Activated CD4-positive, alpha-beta T cell treated with anti-CD3 and anti-CD28 coated beads, Interleukin-2, Interleukin-4, amounts not matched to agents 100 ng/mL and 50 ng/mL, durations not matched to agents 16 hours and 8 hours (primary cell): Measurements from ENCODE around the gene CCDC61.

Source experiments
- DNase-seq: peaks from one replicate; pipeline ENCODE4 v3.0.0-alpha.2; 2020; ENCODE audit warnings: low spot score

The CCDC61 gene

GRCh38 chr19:46015687-46016425 lies 20.6 kb downstream of the CCDC61 start:
- no peak for DNase-seq

GRCh38 chr19:46016426-46017094 lies 21.3 kb downstream of the CCDC61 start:
- DNase-seq: peak; percentile 84

- no peak for DNase-seq
These were observed 21.8 kb downstream of the CCDC61 start for GRCh38 chr19:46017095-46017429.

GRCh38 chr19:46017874-46018675 lies 22.8 kb downstream of the CCDC61 start:
- no peak for DNase-seq

GRCh38 chr19:46018729-46019251 lies 23.5 kb downstream of the CCDC61 start:
- no peak for DNase-seq

- no peak for DNase-seq
These were observed 24.0 kb downstream of the CCDC61 start for GRCh38 chr19:46019270-46019669.

- DNase-seq: no peak
These were observed 25.5 kb downstream of the CCDC61 start for GRCh38 chr19:46020819-46021125.

- no peak for DNase-seq
These were observed 26.3 kb downstream of the CCDC61 start for GRCh38 chr19:46021531-46022041.

- DNase-seq: no peak
These were observed 26.8 kb downstream of the CCDC61 start for GRCh38 chr19:46022061-46022430.

GRCh38 chr19:46022431-46023310 lies 27.4 kb downstream of the CCDC61 start, which contains the start of gene PGLYRP1:
PGLYRP1 (minus strand) TSS chr19:46023053; CDS start chr19:46023021, 32 bp downstream.
- DNase-seq: no peak

GRCh38 chr19:46023311-46023779 lies 28.1 kb downstream of the CCDC61 start:
- no peak for DNase-seq

GRCh38 chr19:46025835-46026234 lies 30.6 kb downstream of the CCDC61 start:
- no peak for DNase-seq

- no peak for DNase-seq
These were observed 35.7 kb downstream of the CCDC61 start for GRCh38 chr19:46030812-46031550.

- DNase-seq: no peak
These were observed 36.7 kb downstream of the CCDC61 start for GRCh38 chr19:46031781-46032596.

- no peak for DNase-seq
These were observed 37.3 kb downstream of the CCDC61 start for GRCh38 chr19:46032597-46033025.

GRCh38 chr19:46033401-46033800 lies 38.1 kb downstream of the CCDC61 start:
- DNase-seq: no peak

- DNase-seq: no peak
These were observed 40.3 kb downstream of the CCDC61 start for GRCh38 chr19:46035546-46035945.

GRCh38 chr19:46035986-46036743 lies 40.9 kb downstream of the CCDC61 start:
- DNase-seq: no peak

- no peak for DNase-seq
These were observed 41.5 kb downstream of the CCDC61 start for GRCh38 chr19:46036744-46037128.
